Central memory CD4-positive, alpha-beta T cell (primary cell): Measurements from ENCODE around the gene CTNND2.
"Not testable (repeated sequence)": the region's sequence is repeated elsewhere in the genome, so short reads cannot be mapped to it uniquely, and the experiment has no call there.

Experiments
- DNase-seq: peaks from one replicate; pipeline ENCODE4 v3.0.0; 2022

The CTNND2 gene

DNA sequence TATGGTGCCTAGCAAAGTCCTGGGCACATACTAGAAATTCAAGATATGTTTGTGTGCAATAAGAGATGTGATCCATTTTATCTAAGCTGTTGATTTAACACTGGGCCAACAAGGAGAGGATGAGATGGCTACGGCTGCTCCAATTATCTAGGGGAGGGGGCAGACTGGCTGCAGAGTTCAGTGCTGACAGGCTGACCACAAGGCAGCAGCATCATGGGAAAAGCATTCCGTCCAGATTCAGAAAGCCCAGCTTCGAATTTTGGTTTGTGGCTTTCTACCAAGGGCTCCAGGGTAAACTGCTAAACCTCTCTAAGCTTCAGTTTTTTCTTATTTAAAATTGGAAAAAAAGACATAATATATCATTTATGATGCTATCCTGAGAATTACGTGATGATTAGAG lies 758.1 kb downstream of the CTNND2 start:
- DNase-seq, result no peak

DNA sequence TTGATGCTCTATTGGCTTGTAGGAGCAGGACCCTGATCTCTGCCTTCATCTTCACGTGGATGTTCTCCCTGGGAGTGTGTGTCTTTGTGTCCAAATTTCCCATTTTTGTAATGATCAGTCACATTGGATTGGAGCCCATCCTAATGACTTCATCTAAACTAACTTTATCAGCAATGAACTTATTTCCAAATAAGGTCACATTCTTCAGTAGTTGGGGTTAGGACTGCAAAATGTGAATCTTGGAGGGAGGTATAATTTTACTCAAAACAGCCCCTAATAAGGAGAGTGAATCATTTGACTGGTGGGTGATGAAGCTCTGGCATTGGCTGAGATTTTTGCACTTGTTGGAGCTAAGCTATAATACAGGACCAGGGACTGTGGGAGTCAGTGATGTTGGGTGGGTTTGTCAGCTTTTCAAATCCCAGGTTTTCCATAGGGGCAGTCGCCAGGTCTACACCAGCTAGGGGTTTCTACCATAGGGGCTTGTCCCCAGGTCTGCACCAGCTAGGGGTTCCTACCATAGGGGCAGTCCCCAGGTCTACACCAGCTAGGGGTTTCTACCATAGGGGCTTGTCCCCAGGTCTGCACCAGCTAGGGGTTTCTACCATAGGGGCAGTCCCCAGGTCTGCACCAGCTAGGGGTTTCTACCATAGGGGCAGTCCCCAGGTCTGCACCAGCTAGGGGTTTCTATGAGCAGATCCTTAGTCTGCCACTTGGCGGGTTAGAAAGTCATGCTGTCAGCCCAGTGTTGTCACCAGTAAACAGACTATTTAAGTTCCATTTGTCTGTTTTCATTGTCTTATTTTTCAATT lies 760.6 kb downstream of the CTNND2 start:
- DNase-seq, result no peak

DNA sequence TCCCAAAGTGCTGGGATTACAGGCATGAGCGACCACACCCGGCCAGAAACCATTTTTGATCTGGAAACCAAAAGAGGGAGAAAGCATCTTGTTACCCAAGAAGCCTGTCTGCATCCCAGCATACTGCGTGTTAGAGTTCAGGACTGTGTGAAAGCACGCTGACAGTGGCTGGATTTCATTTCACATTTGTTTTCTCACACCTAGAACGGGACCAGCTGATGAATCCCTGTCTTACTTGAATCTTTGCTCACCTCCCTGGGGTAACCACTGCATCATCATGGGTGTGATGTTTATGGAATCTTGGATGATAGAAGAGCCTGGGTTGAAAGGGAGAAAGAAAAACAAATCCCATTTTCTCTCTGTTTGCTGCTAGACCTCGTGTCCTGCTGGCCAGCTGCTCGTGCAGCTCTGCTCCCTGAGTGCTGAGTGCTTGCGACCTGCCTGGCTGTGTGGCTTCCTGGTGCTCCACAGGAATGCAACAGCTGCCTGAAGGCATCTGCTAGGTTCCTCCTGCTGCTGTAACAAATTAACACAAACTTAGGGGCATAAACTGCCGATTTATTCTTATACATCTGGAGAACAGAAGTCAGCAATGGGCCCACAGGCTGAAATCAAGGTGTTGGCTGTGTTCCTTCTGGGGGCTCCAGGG lies 764.9 kb downstream of the CTNND2 start:
- DNase-seq, result no peak

DNA sequence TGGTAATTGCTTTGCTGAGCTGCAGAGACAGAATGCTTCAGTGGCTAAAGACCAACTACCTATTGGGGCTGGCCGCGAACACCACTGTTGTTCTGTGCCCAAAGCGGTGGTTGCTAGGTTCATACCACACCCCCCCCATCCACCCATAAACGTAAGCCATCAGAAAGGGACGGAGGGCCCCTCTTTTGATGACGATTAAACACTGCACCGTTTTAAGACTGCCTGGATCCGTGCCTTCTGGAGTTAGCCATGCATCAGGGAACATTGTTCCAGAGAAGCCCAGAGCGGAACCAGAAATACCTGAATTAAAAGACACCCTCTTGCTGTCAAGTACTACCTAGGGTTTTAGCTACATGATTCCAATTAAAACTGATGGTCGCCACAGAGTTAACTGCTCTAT lies 774.1 kb downstream of the CTNND2 start:
- DNase-seq, result no peak

GRCh38 chr5:11128021-11128420 lies 776.2 kb downstream of the CTNND2 start:
- DNase-seq, result no peak

DNA sequence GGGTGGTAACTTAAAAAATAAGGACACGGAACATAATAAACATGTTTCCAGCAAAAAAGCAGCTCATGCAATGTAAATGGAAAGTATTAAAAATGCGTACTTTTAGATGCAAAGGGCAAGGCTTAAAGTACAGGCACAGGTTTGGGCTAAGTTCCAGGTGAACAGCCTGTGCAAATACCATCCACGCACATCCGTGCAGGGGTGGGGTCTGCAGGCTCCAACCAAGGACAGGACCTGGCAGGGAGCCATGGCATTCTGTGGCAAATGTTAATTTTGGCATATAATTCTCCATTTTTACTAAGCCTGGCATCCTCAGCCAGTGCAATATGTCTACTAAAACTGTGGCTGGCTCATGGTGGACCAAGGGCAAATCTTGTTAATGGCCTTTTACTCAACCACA lies 777.4 kb downstream of the CTNND2 start:
- DNase-seq, result no peak

DNA sequence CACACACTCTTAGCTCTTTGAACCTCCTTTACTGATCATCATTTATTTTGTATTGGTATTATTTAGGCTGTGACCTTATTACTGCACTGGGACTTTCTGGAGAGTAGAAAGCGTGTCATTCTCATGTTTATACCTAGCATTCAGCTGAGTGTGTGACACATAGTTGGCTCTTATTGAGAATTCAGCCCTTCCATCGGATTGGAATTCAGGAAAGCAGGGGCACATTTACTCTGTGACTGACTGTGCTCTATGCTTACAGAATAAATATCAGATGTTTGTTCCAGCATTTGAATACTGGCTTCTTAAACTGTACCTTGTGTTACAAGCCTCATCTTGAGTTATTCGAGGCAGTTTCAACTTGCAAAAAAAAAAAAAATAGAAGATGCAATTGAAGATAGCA lies 782.4 kb downstream of the CTNND2 start:
- DNase-seq, result no peak

DNA sequence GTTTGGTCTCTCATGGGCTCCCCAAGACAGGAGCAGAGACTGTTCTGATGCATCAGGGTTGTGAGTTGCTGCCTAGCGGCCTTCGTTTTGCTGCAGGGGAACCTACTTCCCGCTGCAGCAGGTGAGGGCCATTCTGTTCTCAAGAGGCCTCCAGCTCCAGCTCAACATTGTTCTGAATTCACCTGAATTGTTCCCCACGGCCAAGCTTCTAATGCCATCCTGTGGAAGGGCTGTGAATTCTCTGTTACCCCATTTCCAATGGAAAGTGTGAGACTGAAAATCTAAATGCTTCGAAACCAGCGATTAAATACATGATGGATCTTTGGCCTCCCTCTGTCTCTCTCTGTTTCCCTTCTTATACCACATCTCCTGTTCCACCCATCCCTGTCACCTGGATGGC lies 794.1 kb downstream of the CTNND2 start:
- no peak for DNase-seq

- DNase-seq, result no peak
These were observed 798.5 kb downstream of the CTNND2 start for GRCh38 chr5:11105696-11106095.

DNA sequence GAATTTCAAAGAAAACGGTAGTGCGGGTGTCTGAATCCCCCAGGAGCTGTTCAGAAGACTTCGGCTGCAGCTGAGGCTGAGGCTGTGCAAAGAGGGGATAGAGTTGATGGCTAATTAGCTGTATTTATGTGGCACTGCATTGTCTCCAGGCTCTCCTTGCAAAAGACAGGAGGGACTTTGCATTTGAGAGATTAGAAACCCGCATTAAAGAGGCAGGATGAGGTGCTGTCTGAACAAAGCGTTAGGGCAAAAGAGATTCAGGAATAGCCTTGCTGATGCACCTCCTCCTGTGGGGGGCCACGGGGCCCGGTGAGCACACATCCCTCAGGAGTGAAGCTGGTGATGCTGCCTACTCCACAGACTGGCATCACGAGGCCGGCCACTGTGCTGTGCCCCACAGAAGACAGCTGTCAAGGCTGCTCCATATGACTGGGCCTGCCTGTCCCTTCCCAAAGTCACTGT lies 799.6 kb downstream of the CTNND2 start:
- no peak for DNase-seq

DNA sequence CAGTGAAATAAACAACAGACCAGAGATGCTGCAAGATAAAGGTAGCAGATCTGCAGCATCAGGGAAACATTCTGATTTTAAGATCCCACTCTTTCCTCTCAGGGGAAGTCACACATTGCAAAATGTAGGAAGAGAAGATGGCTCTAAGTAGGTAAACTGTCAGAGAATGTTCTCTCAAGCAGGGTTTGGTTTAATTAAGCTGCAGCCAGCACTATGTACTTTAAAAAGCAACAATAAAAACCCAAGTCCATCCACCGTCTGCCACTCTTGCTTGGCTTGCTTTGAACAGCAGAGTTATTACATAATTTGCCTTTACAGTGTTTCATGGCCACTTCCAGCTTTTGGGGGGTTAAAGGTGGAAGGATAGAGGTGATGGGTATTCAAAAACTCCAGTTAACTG lies 800.0 kb downstream of the CTNND2 start:
- DNase-seq, result no peak

GRCh38 chr5:11084111-11084510 lies 820.1 kb downstream of the CTNND2 start:
- DNase-seq, result no peak

DNA sequence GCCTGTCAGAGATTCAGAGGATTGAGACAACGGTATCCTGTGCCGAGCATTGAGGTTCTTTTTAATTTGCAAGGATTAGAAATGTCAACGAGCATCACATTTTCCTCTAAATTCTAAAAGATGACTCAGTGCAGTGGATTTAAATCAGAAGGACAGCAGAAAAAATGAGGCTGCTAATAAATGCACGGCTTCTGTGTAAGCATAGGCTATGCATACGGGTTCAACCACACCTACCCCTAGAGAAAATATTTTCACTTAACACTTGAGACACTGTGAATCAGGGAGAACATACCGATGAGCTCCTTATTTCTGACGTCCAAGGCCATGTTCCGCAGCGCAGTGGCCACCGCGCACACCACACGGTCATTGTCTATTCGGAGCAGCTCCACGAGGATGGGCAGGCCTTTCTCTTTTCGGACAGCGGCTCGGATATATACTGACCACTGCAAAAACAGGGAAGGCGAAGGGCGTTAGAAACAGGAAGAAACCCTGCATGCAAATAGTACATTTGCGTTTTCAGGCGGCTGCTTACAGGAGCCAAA lies 821.8 kb downstream of the CTNND2 start:
- DNase-seq, result no peak

DNA sequence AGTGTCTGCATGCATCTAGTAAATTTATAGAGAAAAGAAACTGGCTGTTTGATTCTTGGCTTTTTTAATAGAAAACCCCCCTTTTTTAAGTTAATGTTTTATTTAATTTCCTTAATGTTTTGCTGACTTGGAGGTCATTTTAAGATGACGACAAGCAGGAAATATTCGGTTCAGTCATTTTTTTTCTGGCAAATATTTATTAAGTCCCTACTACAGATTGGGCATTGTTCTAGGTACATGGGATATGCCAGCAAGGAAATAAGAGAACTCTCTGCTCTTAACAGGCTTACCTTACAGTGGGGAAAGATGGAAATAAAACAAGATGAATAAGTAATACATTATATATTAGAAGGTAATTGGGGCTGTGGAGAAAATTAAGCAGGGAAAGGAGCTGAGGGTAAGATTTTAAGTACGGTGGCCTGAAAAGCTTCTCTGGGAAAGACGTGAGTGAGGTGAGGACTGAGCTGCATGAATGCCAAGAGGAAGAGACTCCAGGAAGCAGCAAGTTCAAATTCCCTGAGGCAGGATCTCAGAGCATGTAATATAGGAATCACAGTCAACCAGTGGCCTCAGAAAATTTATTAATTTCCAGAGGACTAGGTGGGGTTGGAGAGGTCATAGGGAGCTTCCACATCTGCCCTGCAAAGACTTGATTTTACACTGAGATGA lies 827.2 kb downstream of the CTNND2 start:
- DNase-seq, result no peak

- no peak for DNase-seq
These were observed 829.0 kb downstream of the CTNND2 start for GRCh38 chr5:11075035-11075805.

DNA sequence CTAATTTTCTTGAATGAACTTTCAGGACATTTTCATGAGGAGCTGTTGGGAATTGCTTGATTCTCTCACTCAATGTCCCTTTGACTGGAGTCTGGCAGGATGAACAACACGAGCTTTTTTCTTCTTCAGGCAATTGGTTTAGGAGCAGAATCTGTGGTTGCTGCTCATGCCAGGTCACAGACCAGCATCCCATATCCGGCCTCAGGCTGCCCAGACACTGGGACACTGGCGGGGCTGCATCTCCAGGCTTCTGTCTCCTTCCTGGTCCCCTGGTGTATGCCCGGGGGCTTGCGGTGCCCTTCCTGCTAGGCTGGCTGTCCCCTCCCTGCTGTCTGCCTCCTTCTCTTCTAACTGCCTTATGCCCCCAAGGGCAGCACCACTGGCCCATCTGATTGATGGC lies 831.7 kb downstream of the CTNND2 start:
- DNase-seq, result no peak

GRCh38 chr5:11072076-11072475 lies 832.2 kb downstream of the CTNND2 start:
- no peak for DNase-seq

- DNase-seq, result no peak
These were observed 835.2 kb downstream of the CTNND2 start for GRCh38 chr5:11069041-11069440.

DNA sequence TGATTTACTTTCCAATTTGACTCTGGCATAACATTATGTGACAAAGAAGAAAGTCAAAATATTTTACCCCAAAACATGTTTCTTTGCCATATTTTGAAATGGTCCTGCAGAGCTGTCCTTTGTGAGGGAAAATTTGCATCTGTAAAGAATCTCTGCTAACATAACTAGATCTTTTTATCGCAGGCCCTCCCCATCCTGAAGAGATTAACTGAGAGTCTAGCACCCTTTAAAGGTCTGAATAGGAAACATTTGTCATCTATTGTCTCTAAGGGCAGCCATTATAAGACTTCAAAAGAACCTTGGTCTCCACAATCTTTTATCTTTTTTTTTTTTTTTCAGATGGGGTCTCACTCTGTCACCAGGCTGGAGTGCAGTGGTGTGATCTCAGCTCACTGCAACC lies 838.5 kb downstream of the CTNND2 start:
- DNase-seq, result not testable (repeated sequence)

DNA sequence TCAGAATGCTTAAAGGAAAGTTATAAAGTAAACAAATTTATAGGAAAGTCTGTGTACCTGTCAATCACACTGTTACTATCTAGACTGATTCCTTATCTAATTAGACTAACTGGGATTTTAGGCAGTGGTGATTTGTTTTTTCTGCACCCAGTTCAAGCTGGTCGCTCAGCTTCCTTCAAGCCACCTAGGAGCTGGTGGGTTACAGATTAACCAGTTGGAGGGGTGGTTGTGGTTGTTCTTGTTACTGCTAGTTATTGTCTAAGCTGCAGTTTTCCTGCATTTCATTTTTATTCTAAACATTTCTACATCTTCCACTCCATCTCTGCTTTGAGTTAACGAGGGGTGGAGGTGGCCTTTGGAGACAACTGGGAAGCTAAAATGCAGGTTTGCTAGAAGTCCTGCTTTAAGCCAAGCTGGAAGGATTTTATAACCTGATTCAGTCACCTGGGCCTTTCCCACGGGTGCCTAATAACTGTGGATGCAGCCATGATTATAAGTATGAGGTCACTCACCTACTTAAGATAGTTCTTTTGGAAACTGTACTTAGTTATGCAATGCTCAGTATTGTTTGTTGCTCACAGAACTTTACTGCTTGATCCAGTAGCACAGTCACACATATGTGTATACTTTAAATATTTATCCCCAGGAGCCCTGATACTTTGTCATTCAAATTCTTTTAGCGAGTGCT lies 839.3 kb downstream of the CTNND2 start:
- no peak for DNase-seq

GRCh38 chr5:11062397-11062796 lies 841.8 kb downstream of the CTNND2 start:
- DNase-seq, result no peak

DNA sequence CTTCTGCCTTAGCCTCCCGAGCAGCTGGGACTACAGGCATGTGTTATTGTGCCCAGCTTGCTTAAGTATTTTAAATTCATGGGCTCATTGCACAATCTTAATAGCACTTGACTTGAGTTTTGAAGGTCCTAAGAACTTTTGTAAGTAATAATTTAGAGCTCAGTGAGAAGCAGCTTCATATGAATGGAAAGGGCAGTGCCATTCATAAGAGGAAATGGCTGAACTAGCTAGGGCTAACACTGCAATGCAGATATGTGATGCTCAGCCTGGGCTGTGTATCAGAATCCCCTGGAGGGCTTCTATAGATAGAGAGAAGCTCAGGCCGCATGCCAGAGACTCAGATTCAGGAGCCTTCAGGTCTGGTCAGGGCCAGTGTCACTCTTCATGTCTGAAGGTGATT lies 847.7 kb downstream of the CTNND2 start:
- no peak for DNase-seq
